Neural cell (in vitro differentiated cells): ENCODE results near the gene PRTN3. TPM values are rescaled to one million over a fixed set of nuclear protein-coding genes. Genes with fewer than 3 reads are reported as not detected.

ENCODE experiments used
- H2AFZ ChIP-seq: fragments of 200-600, 300-800 bp; sonication (generic), shearing (Covaris generic); 2 replicates; pipeline ENCODE4 v1.6.0; 2014; ENCODE audit warnings: low read depth, mild to moderate bottlenecking, antibody characterized with exemption, low read length, moderate library complexity
- H3F3A ChIP-seq: fragments of 200-600 bp; shearing (Covaris generic); 2 replicates; pipeline ENCODE4 v1.6.1; 2016; ENCODE audit warnings: mild to moderate bottlenecking, moderate library complexity, mixed read lengths, antibody characterized with exemption, low read length; ENCODE audit not compliant: insufficient read depth, poor library complexity, severe bottlenecking
- H3K27ac ChIP-seq: fragments of 200-600, 300-800 bp; sonication (generic), shearing (Covaris generic); 2 replicates; pipeline ENCODE4 v1.5.1; 2014; ENCODE audit warnings: mild to moderate bottlenecking, low read length, moderate library complexity
- H3K27me3 ChIP-seq: fragments of 300-800, 200-600 bp; sonication (generic), shearing (Covaris generic); 2 replicates; pipeline ENCODE4 v1.6.0; 2014; ENCODE audit warnings: mild to moderate bottlenecking, low read depth, low read length, moderate library complexity; ENCODE audit not compliant: insufficient read depth
- H3K36me3 ChIP-seq: fragments of 300-800, 200-600 bp; sonication (generic), shearing (Covaris generic); 2 replicates; pipeline ENCODE4 v1.5.1; 2014; ENCODE audit warnings: mild to moderate bottlenecking, antibody characterized with exemption, low read length, moderate library complexity; ENCODE audit not compliant: insufficient read depth
- H3K4me2 ChIP-seq: fragments of 300-800, 200-600 bp; sonication (generic), shearing (Covaris generic); 2 replicates; pipeline ENCODE4 v1.6.0; 2014; ENCODE audit warnings: mild to moderate bottlenecking, low read length
- H3K4me3 ChIP-seq: fragments of 300-800, 200-600 bp; sonication (generic), shearing (Covaris generic); 2 replicates; pipeline ENCODE4 v1.5.1; 2014; ENCODE audit warnings: mild to moderate bottlenecking, low read length, moderate library complexity
- H3K79me2 ChIP-seq: fragments of 200-600 bp; shearing (Covaris generic); replicated peaks from 2 replicates; pipeline ENCODE4 v1.6.0; 2014; ENCODE audit warnings: mild to moderate bottlenecking, low read length, moderate library complexity; ENCODE audit not compliant: insufficient read depth
- H3K9ac ChIP-seq: fragments of 300-800, 200-600 bp; sonication (generic), shearing (Covaris generic); 2 replicates; pipeline ENCODE4 v1.6.1; 2016; ENCODE audit warnings: mild to moderate bottlenecking, low read length, mixed read lengths
- H3K9me2 ChIP-seq: fragments of 200-600 bp; shearing (Covaris generic); 2 replicates; pipeline ENCODE4 v1.6.1; 2016; ENCODE audit warnings: mild to moderate bottlenecking, low read length, mixed read lengths; ENCODE audit not compliant: insufficient read depth
- H3K9me3 ChIP-seq: fragments of 200-600, 300-800 bp; sonication (generic), shearing (Covaris generic); 2 replicates; pipeline ENCODE4 v1.6.1; 2016; ENCODE audit warnings: mild to moderate bottlenecking, mixed run types, low read length, moderate library complexity, mixed read lengths
- H4K20me1 ChIP-seq: fragments of 200-600 bp; shearing (Covaris generic); 2 replicates; pipeline ENCODE4 v1.6.1; 2016; ENCODE audit warnings: mild to moderate bottlenecking, mixed run types; ENCODE audit not compliant: insufficient read depth
- EP300 ChIP-seq: fragments of 450-650 bp; conservative IDR thresholded peaks from 2 replicates; pipeline ENCODE4 v1.6.1; 2014; ENCODE audit warnings: antibody characterized with exemption, mild to moderate bottlenecking, moderate library complexity; ENCODE audit not compliant: poor library complexity, severe bottlenecking
- EZH2 ChIP-seq: fragments of 200-600, 300-800 bp; shearing (Covaris generic), sonication (generic); IDR thresholded peaks from 2 replicates; pipeline ENCODE4 v1.6.1; 2014; ENCODE audit warnings: antibody characterized with exemption, low read length, borderline replicate concordance, mild to moderate bottlenecking; ENCODE audit not compliant: insufficient read depth, poor library complexity, severe bottlenecking
- MXI1 ChIP-seq: fragments of 450-650 bp; conservative IDR thresholded peaks from 2 replicates; pipeline ENCODE4 v1.6.1; 2014; ENCODE audit warnings: antibody characterized with exemption, mild to moderate bottlenecking; ENCODE audit not compliant: poor library complexity, severe bottlenecking
- POLR2AphosphoS5 ChIP-seq: IDR thresholded peaks from 2 replicates; pipeline ENCODE4 v1.6.1; 2012
- RAD21 ChIP-seq: fragments of 450-650 bp; conservative IDR thresholded peaks from 2 replicates; pipeline ENCODE4 v1.6.1; 2014; ENCODE audit warnings: antibody characterized with exemption, mild to moderate bottlenecking, moderate library complexity
- SMC3 ChIP-seq: fragments of 450-650 bp; conservative IDR thresholded peaks from 2 replicates; pipeline ENCODE4 v1.6.1; 2014; ENCODE audit warnings: antibody characterized with exemption, mild to moderate bottlenecking, moderate library complexity; ENCODE audit not compliant: poor library complexity
- TAF1 ChIP-seq: IDR thresholded peaks from 2 replicates; pipeline ENCODE4 v1.6.1; 2012; ENCODE audit warnings: low read depth
- polyA plus RNA-seq: library from polyadenylated mRNA; depleted of rRNA; stranded (reverse); fragments of >200 nt; gene quantifications from 2 replicates; pipeline ENCODE4 v1.2.3, GENCODE V29; 2014
- small RNA-seq, 3 experiments: library from RNA; depleted of rRNA; stranded (forward); fragments of <200 nt; gene quantifications; one replicate each; pipeline ENCODE3, GENCODE V24; 2012
- TF ChIP-seq, protein P1 (sequence below): fragments of 450-650 bp; IDR thresholded peaks from 2 replicates; pipeline ENCODE4 v1.5.1; 2014; ENCODE audit warnings: antibody characterized with exemption, mild to moderate bottlenecking, moderate library complexity; ENCODE audit not compliant: poor library complexity, severe bottlenecking
- TF ChIP-seq, protein P2 (sequence below): IDR thresholded peaks from 2 replicates; pipeline ENCODE4 v1.6.1; 2012; ENCODE audit warnings: borderline replicate concordance

Gene PRTN3
- polyA plus RNA-seq, 1 donor from 2014 or later: not detected

DNA sequence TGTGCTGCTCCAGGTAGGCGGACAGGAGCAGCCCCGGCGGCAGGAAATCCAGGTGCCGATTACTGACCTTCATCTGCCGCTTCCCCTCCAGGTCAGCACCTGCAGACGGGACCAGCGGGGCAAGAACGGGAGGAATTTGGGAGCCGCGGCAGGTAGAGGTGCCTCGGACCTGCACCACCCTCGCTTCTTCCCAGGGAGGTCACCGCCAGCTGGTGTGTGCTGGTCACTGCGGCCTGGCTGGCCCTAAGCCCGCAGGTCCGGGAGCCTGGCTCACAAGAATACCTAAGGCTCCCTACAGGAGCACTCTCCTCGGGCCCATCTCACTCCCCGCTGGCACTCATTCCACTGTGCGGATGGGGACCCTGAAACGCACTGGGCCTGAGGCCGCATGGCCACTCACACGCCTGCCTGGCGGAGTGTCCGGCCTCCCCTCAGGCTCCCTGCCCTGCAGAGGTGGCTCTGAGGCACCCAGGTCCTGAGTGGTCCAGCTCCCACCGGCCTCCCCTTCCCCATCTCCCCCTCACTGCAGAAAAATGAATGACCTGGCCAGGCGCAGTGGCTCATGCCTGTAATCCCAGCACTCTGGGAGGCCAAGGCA, 56.7 kb downstream of the PRTN3 start:
- H3K9me3 ChIP-seq: no peaks in the 10 kb centered on the region
- H3K36me3 ChIP-seq: no peaks in the 10 kb centered on the region
- no peaks in the 10 kb centered on the region for H3K79me2 ChIP-seq
- no peak overlapping the region for H3K4me3 ChIP-seq
- H2AFZ ChIP-seq: no peak overlapping the region
- no peak overlapping the region for H3K9ac ChIP-seq
- no peak overlapping the region for H3K4me2 ChIP-seq
- H3K27ac ChIP-seq: no peak overlapping the region
- no peaks in the 10 kb centered on the region for H3K9me2 ChIP-seq
- no peak for TF ChIP-seq SMC3
- TF ChIP-seq, protein P1, sequence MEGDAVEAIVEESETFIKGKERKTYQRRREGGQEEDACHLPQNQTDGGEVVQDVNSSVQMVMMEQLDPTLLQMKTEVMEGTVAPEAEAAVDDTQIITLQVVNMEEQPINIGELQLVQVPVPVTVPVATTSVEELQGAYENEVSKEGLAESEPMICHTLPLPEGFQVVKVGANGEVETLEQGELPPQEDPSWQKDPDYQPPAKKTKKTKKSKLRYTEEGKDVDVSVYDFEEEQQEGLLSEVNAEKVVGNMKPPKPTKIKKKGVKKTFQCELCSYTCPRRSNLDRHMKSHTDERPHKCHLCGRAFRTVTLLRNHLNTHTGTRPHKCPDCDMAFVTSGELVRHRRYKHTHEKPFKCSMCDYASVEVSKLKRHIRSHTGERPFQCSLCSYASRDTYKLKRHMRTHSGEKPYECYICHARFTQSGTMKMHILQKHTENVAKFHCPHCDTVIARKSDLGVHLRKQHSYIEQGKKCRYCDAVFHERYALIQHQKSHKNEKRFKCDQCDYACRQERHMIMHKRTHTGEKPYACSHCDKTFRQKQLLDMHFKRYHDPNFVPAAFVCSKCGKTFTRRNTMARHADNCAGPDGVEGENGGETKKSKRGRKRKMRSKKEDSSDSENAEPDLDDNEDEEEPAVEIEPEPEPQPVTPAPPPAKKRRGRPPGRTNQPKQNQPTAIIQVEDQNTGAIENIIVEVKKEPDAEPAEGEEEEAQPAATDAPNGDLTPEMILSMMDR: no peak
- no peak for TF ChIP-seq POLR2AphosphoS5
- TF ChIP-seq, protein P2, sequence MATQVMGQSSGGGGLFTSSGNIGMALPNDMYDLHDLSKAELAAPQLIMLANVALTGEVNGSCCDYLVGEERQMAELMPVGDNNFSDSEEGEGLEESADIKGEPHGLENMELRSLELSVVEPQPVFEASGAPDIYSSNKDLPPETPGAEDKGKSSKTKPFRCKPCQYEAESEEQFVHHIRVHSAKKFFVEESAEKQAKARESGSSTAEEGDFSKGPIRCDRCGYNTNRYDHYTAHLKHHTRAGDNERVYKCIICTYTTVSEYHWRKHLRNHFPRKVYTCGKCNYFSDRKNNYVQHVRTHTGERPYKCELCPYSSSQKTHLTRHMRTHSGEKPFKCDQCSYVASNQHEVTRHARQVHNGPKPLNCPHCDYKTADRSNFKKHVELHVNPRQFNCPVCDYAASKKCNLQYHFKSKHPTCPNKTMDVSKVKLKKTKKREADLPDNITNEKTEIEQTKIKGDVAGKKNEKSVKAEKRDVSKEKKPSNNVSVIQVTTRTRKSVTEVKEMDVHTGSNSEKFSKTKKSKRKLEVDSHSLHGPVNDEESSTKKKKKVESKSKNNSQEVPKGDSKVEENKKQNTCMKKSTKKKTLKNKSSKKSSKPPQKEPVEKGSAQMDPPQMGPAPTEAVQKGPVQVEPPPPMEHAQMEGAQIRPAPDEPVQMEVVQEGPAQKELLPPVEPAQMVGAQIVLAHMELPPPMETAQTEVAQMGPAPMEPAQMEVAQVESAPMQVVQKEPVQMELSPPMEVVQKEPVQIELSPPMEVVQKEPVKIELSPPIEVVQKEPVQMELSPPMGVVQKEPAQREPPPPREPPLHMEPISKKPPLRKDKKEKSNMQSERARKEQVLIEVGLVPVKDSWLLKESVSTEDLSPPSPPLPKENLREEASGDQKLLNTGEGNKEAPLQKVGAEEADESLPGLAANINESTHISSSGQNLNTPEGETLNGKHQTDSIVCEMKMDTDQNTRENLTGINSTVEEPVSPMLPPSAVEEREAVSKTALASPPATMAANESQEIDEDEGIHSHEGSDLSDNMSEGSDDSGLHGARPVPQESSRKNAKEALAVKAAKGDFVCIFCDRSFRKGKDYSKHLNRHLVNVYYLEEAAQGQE: no peak
- TF ChIP-seq MXI1: no peak
- TF ChIP-seq EP300: no peak
- no peak for TF ChIP-seq EZH2
- TF ChIP-seq RAD21: no peak
- TF ChIP-seq TAF1: no peak
- no peaks in the 10 kb centered on the region for H3K27me3 ChIP-seq
- no peaks in the 10 kb centered on the region for H4K20me1 ChIP-seq
- H3F3A ChIP-seq: no peaks in the 10 kb centered on the region

Small RNA genes lying within 50 kb of the gene (small RNA-seq; reads per million reads assigned to genes)
- gene MIR3187 (0 reads per million in 3 experiments), gene RNU6-9 (2.3 to 18.6 (median 3.6) reads per million in 3 experiments)

Other genes with a start within 250 kb of the PRTN3 start
- gene POLRMT, start 207.5 kb upstream of the PRTN3 start, polyA plus RNA-seq: 28.3 TPM in 2 replicates
- 0.48 TPM in 1 of 2 replicates, not detected in the other for gene FGF22, start 201.1 kb upstream of the PRTN3 start, polyA plus RNA-seq
- gene RNF126, start 177.8 kb upstream of the PRTN3 start, polyA plus RNA-seq: 33.7 and 44.8 TPM in 2 replicates
- 3.1 and 6.6 TPM in 2 replicates for gene FSTL3, start 164.6 kb upstream of the PRTN3 start, polyA plus RNA-seq
- not detected in 2 replicates for gene PRSS57, start 145.5 kb upstream of the PRTN3 start, polyA plus RNA-seq
- gene PALM, start 132.1 kb upstream of the PRTN3 start, polyA plus RNA-seq: 74.8 and 87.3 TPM in 2 replicates
- gene MISP, start 89.9 kb upstream of the PRTN3 start, polyA plus RNA-seq: 0.24 and 0.98 TPM in 2 replicates
- gene PTBP1, start 43.5 kb upstream of the PRTN3 start, polyA plus RNA-seq: 27.3 and 39.0 TPM in 2 replicates
- 239 and 275 TPM in 2 replicates for gene PLPPR3, start 19.0 kb upstream of the PRTN3 start, polyA plus RNA-seq
- gene AZU1, start 13.2 kb upstream of the PRTN3 start, polyA plus RNA-seq: 1.0 and 1.1 TPM in 2 replicates
- not detected in 2 replicates for gene ELANE, start 11.3 kb downstream of the PRTN3 start, polyA plus RNA-seq
- 3.8 and 5.3 TPM in 2 replicates for gene CFD, start 18.7 kb downstream of the PRTN3 start, polyA plus RNA-seq
- gene MED16, start 52.2 kb downstream of the PRTN3 start, polyA plus RNA-seq: 13.3 and 17.0 TPM in 2 replicates
- not detected in 2 replicates for gene RNU6-9, start 52.5 kb downstream of the PRTN3 start, polyA plus RNA-seq
- gene R3HDM4, start 72.2 kb downstream of the PRTN3 start, polyA plus RNA-seq: 51.2 and 71.8 TPM in 2 replicates
- gene KISS1R, start 76.3 kb downstream of the PRTN3 start, polyA plus RNA-seq: 0.76 and 5.4 TPM in 2 replicates
- 5.7 and 11.4 TPM in 2 replicates for gene ARID3A, start 85.0 kb downstream of the PRTN3 start, polyA plus RNA-seq
- 64.9 and 90.1 TPM in 2 replicates for gene WDR18, start 143.3 kb downstream of the PRTN3 start, polyA plus RNA-seq
- gene GRIN3B, start 159.4 kb downstream of the PRTN3 start, polyA plus RNA-seq: 0.46 and 5.0 TPM in 2 replicates
- gene TMEM259, start 180.1 kb downstream of the PRTN3 start, polyA plus RNA-seq: 176 and 208 TPM in 2 replicates
- not detected in 2 replicates for gene RNU6-2, start 180.5 kb downstream of the PRTN3 start, polyA plus RNA-seq
- gene CNN2, start 185.6 kb downstream of the PRTN3 start, polyA plus RNA-seq: 42.8 and 45.3 TPM in 2 replicates
- 51.8 and 75.2 TPM in 2 replicates for gene ABCA7, start 199.1 kb downstream of the PRTN3 start, polyA plus RNA-seq
- gene ARHGAP45, start 226.2 kb downstream of the PRTN3 start, polyA plus RNA-seq: 2.8 and 3.3 TPM in 2 replicates